Left forelimb (tissue), 1 donor: Measurements from ENCODE around the gene UFD1.

Experiments
- DNase-seq: peaks from one replicate; pipeline ENCODE4 v3.0.0-alpha.2; 2018; ENCODE audit warnings: low spot score

Gene UFD1

GRCh38 chr22:19495562-19496323, 16.8 kb upstream of the UFD1 start:
- DNase-seq = no peak

DNA sequence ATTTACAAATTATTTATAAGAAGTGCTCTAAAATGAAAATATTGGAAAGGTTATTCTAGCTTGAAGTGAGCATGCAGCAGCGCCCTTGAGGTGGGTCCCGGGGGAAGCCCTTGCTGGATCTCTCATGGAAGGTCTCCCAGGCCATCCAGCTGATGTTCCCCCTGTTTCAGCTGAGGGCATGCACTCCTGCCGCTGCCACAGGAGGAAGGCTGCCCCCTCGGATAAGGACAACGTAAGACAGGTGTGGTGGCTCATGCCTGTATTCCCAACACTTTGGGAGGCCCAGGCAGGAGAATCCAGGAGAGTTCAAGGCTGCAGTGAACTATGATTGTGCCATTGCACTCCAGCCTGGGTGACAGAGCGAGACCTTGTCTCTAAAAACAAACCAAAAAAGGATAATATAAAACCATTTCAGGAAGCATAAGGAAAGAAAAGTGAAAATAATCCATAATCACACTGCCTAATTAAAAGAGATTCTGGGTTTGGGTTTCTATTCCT, 15.7 kb upstream of the UFD1 start:
- DNase-seq = no peak

DNA sequence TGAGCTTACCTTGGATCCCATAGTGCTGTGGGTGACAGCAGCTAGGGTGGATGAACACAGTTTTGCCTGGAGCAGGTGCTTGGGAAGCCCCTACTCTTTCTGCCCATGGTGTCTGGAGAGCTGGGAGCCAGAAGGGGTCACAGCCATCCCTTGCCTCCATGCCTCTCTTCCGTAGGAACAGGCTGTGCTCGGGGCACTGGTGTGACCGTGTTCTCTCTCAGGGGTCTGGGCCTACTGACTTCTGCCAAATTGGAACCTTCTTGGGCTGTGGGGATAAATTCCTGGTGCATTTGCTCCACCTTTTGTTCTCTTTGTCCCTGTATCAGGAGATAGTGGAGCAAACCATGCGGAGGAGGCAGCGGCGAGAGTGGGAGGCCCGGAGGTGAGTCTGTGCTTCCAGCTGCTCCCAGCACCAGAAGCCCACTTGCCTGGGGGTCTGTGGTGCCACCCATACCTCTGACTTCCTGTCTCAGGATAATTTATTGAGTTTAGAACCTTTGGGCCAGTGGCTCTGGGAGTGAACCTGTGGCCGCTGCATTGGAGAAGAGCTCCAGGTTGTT, 15.1 kb upstream of the UFD1 start:
- no peak for DNase-seq

DNA sequence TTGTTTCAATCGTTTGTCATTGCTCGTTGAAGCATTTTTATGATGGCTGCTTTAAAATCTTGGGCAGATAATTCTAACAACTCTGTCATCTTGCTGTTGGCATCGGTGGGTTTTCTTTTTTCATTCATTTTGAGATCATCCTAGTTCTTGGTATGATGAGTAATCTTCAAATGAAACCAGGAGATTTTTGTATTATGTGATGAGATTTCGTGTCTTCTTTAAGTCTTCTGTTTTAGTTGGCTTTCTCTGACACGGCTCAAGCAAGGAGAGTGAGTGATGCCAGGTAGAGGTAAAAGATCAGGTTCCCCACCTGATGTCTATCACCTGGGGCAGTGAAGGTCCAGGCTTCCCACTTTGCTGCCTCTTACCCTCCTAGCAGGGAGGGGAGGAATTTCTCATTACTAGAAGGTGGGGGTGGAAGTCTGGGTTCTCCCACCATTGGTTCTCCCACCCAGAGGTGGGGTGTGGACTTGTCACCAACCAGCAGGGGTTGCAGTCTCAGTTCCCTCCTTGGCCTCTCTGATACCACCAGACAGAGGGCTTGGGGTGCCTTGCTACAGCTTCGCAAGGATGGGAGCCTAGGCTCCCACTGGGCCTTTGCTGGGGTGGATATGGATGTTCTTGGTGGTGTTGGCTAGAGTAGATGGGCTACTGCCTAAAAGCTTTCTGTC, 13.6 kb upstream of the UFD1 start:
- no peak for DNase-seq

DNA sequence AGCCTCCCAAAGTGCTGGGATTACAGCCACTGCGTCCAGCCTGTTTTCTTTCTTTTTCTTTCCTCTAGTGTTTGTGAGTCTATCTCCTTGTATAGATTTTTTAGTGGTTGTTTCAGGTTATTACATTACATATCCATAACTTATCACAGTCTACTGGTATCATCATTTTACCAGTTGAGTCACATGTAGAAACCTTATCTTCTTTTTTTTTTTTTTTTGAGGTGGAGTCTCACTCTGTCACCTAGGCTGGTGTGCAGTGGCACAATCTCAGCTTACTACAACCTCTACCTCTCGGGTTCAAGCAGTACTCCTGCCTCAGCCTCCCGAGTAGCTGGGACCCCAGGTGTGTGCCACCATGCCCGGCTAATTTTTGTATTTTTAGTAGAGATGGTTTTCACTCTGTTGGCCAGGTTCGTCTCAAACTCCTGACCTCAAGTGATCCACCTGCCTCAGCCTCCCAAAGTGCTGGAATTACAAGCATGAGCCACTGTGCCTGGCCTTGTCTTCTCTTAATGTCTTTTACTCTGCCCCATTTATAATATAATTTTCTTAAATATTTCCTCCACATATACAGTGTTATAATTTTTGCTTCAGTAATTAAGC, 11.7 kb upstream of the UFD1 start:
- no peak for DNase-seq

DNA sequence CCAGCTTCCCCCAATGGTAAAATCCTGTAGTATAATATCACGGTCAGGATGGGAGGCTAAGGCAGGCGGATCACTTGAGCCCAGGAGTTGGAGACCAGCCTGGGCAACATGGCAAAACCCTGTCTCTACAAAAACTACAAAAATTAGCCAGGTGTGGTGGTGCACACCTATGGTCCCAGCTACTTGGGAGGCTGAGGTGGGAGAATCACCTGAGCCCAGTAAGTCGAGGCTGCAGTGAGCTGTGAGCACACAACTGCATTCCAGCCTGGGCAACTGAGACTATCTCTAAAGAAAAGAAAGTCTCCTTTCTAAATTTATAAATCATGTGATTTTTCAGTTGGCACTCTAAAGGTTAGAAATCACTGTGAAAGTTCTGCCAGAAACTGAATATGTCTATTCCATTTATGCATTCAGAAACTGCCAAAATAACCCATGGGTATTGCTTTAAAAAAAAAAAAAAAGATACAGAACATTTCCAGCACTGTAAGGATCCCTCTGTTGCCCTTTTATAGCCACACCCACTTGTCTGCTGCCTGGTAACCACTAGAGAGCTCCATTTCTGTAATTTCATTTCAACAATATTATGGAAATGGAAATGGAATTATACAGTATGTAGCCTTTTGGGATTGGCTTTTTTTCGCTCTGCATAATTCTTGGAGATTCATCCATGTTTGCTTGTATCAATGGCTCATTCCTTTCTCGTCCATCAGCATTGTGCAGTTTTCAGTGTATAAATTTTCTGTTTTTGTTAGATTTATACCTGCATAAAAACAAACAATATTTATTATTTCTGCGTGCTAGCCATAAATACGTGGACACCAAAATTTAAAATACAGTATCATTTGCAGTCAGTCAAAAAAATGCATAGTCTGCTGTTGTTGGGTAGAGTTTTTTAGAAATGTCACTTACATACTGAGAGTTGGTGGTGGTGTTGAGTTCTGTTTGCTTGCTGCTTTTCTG, 10.2 kb upstream of the UFD1 start:
- no peak for DNase-seq

DNA sequence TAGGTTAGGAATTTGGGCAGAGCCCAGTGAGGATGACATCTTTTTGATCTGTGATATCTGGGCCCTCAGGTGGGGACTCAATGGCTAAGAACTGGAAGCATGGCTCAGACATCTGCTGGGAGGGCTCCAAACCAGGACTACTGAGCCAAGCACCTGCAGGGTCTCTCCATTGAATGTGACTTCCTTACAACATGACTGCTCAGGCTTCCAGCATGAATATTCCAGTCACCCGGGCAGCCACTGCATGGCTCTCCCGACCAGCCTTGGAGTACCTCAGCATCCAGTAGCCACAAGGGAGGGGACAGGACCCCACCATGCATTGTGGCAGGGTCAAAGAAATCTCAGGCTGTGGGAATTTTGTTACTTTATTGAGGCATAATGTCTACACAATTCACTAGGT, 9.3 kb upstream of the UFD1 start:
- DNase-seq = no peak

GRCh38 chr22:19483481-19484244, 4.7 kb upstream of the UFD1 start:
- no peak for DNase-seq

DNA sequence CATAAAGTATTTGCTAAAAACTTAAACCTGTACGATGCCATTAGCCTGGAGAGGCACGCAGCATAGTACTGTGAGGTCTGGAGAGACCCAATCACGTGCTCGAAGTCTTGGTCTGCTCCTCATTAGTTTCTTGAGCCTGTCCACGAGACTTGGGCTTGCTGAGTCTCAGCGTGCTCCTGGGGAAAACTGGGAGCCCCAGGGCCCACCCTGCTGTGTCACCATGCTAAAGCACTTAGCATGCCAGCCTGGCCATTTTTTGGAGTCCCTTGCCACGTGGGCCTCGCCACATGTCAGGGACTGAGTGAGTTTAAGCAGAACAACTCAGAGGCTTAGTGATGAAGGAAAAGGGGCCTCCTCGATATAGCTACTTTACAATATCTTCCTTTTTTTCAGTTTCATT, 3.3 kb upstream of the UFD1 start:
- no peak for DNase-seq

GRCh38 chr22:19480789-19481188, 1.8 kb upstream of the UFD1 start:
- no peak for DNase-seq

GRCh38 chr22:19480173-19480568, 1.2 kb upstream of the UFD1 start:
- DNase-seq = no peak

- peak; percentile 95 for DNase-seq
Measured at GRCh38 chr22:19479355-19480172, 571 bp upstream of the UFD1 start, which contains the start of gene CDC45. Gene CDC45, plus strand, starts transcription at chr22:19479920. Its CDS starts 49 bp downstream, at chr22:19479969.

GRCh38 chr22:19478045-19478900, 720 bp downstream of the UFD1 start:
- DNase-seq = no peak

- DNase-seq = no peak
Measured at GRCh38 chr22:19477321-19478044, 1.5 kb downstream of the UFD1 start.

- no peak for DNase-seq
Measured at GRCh38 chr22:19476023-19476422, 3.0 kb downstream of the UFD1 start.

- no peak for DNase-seq
Measured at GRCh38 chr22:19473578-19473977, 5.4 kb downstream of the UFD1 start.

- no peak for DNase-seq
Measured at GRCh38 chr22:19472233-19472632, 6.8 kb downstream of the UFD1 start.

DNA sequence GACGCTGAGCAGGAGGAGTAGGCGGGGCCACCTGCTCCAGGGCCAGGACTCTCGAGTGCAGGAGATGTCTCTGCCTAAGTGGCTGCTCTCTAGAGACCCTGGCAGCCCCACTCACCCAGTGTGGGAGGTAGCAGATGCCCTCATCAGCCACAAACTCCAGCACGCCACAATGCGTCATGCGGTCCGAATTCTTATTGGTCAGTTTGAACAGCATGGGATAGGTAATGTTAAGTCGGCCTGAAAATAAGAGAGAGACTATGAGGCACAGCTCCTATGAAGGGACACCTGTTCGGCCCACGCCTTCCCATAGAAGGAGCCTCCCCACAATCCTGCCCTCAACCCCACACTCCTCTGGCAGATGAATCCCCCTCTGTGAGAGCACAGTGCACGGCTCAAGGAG, 7.4 kb downstream of the UFD1 start:
- DNase-seq = no peak
